Adrenal gland (tissue), 5 donors: Measurements from ENCODE around the gene ERBIN.

Experiments used
- CTCF ChIP-seq, 6 experiments: fragments of 450-650 bp in 4 of 6; fragments of 200-600 bp in 2 of 6; sonication (generic) in 1 of 6; IDR thresholded peaks; 1 replicate in 5 of 6; 2 replicates in 1 of 6; pipeline versions ENCODE4 v1.5.1 to v1.8.0; 2016 to 2021; ENCODE audit warnings: antibody characterized with exemption in 6 of 6, mild to moderate bottlenecking in 2 of 6, moderate library complexity in 1 of 6
- POLR2A ChIP-seq, 2 donors: fragments of 450-650 bp; IDR thresholded peaks; one replicate each; pipeline ENCODE4 v1.6.1; 2017; ENCODE audit warnings: antibody characterized with exemption in 2 of 2, mild to moderate bottlenecking in 2 of 2, moderate library complexity in 1 of 2
- donor health status: DM: no; HTN: no; CAD: no.

- TF ChIP-seq CTCF (IDR thresholded peaks at IDR 0.05): no peak
- no peak for TF ChIP-seq POLR2A (IDR thresholded peaks at IDR 0.05)
These were observed 20.1 kb upstream of the ERBIN start for GRCh38 chr5:65906256-65906655.
